Thymus (tissue), 11 donors: Measurements from ENCODE around the gene MAPK4. TPM values are rescaled to one million over a fixed set of nuclear protein-coding genes. Genes with fewer than 3 reads are reported as not detected.

Experiments used
- DNase-seq, 9 donors: peaks; one replicate each; pipeline ENCODE4 v3.0.0-alpha.2; 2013; ENCODE audit warnings: low spot score in 9 of 9, low read depth in 6 of 9, missing footprints in 1 of 9
- H3K27ac ChIP-seq, 2 donors: one replicate each; pipeline ENCODE4 v1.5.1; 2013; ENCODE audit warnings: control low read depth in 1 of 2, low read depth in 1 of 2, low read length in 1 of 2, mild to moderate bottlenecking in 1 of 2, moderate library complexity in 1 of 2
- H3K27me3 ChIP-seq, 2 donors: one replicate each; pipeline ENCODE4 v1.5.1; 2013; ENCODE audit warnings: low read length in 1 of 2; ENCODE audit not compliant: control insufficient read depth in 2 of 2, insufficient read depth in 1 of 2
- H3K36me3 ChIP-seq, 2 donors: one replicate each; pipeline ENCODE4 v1.5.1; 2013; ENCODE audit warnings: low read length in 1 of 2, mild to moderate bottlenecking in 1 of 2, moderate library complexity in 1 of 2; ENCODE audit not compliant: control insufficient read depth in 2 of 2, insufficient read depth in 2 of 2
- H3K4me1 ChIP-seq, 2 donors: one replicate each; pipeline ENCODE4 v1.5.1; 2013; ENCODE audit warnings: low read length in 2 of 2; ENCODE audit not compliant: control insufficient read depth in 2 of 2, insufficient read depth in 2 of 2
- H3K4me3 ChIP-seq, 2 donors: one replicate each; pipeline ENCODE4 v1.5.1; 2013; ENCODE audit warnings: low read length in 2 of 2, control low read depth in 1 of 2, mild to moderate bottlenecking in 1 of 2
- H3K9me3 ChIP-seq, 2 donors: one replicate each; pipeline ENCODE4 v1.5.1; 2013; ENCODE audit warnings: low read length in 1 of 2, mild to moderate bottlenecking in 1 of 2; ENCODE audit not compliant: control insufficient read depth in 2 of 2, insufficient read depth in 1 of 2
- WGBS: extraction: QIAGEN DNeasy Blood & Tissue Kit; methylation state at CpG from one replicate; pipeline ENCODE4 v1.1.7; 2013; 5-methylcytosine and 5-hydroxymethylcytosine counted together
- polyA plus RNA-seq: library from polyadenylated mRNA; stranded (reverse); fragments of 200-250 nt; gene quantifications from one replicate; pipeline ENCODE4 v1.2.3, GENCODE V29; 2013
- total RNA-seq: library from RNA; stranded (reverse); fragments of 120-200 nt; gene quantifications from one replicate; pipeline ENCODE4 v1.2.4, GENCODE V29; 2013
- donor health status: healthy.

MAPK4 gene
- total and polyA plus RNA-seq, 2 donors: 3.1 to 6.9 TPM

DNA sequence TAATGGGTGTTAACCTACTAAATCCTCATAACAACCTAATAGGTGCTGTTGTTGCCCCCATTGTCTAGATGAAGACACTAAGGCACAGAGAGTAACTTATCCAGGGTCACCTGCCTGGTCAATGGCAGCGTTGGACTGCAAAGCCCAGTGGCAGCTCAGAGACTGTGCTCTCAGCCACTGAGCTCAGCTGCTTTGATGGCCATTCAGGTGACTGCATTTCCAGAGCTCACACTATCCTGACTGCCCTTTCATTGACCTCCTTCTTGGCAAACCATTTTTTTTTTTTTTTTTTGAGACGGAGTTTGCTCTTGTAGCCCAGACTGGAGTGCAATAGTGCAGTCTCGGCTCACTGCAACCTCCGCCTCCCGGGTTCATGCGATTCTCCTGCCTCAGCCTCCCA is 115.2 kb downstream of the MAPK4 start:
- H3K4me1 ChIP-seq: peaks cover 0 to 2% of the 10 kb centered on the region in 2 donors
- no peak for DNase-seq

DNA sequence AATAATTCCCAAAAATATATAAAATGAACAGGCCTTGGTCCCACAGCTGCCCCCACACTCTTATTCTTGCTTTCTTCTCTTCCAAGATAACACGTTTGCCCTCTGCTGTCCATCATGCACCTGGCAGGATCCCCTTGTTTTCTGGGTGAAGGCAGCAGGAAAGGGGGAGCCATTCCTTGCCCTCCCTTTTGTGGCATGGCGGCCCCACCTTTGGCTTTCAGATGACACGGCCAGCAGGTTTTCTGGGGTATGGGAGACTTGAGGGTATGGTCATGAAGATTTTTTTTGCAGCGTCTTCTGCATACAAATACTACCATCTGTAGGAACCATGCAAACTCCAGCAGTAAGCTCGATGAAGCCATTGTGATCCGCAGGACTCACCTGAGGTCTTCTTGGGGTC is 118.8 kb downstream of the MAPK4 start:
- Histone ChIP-seq H3K4me3 (no peak overlapping the region), H3K27ac (no peak overlapping the region), H3K27me3 (no peaks in the 10 kb centered on the region), H3K4me1 (peaks cover 0 to 2% of the 10 kb centered on the region in 2 donors), H3K36me3 (no peaks in the 10 kb centered on the region), H3K9me3 (no peaks in the 10 kb centered on the region)
- no peak for DNase-seq
- 95% methylated on average over 6 of the region's 6 CpGs for WGBS

More for the DNA sequence above, 115.2 kb downstream of the MAPK4 start:
- Histone ChIP-seq H3K27ac (no peak overlapping the region), H3K4me3 (no peak overlapping the region), H3K9me3 (no peaks in the 10 kb centered on the region), H3K36me3 (no peaks in the 10 kb centered on the region), H3K27me3 (no peaks in the 10 kb centered on the region)
- 95% methylated on average over 6 of the region's 6 CpGs for WGBS

DNA sequence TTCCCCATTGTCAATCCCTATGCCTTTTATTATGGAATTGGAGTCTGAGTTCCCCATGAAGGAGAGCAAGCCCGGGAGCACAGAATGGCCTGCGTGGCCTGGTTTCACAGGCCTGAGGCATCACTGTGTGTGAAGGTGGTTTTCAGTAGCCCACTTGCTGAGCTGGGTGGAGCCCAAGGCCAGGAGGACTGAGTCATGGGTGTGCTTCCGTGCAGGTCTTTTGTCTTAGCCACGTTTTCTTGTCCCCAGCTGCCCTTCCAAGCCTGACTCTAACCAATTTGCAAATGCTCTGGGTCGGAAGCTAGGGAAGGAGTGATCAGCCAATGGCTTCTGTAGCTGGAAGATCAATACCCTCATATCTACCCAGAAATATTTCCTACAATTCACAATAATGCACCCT is 119.2 kb downstream of the MAPK4 start:
- Histone ChIP-seq H3K4me3 (no peak overlapping the region), H3K36me3 (no peaks in the 10 kb centered on the region), H3K4me1 (peaks cover 0 to 2% of the 10 kb centered on the region in 2 donors), H3K27ac (no peak overlapping the region), H3K9me3 (no peaks in the 10 kb centered on the region), H3K27me3 (no peaks in the 10 kb centered on the region)
- 94% methylated on average over 5 of the region's 5 CpGs for WGBS
- DNase-seq: no peak

DNA sequence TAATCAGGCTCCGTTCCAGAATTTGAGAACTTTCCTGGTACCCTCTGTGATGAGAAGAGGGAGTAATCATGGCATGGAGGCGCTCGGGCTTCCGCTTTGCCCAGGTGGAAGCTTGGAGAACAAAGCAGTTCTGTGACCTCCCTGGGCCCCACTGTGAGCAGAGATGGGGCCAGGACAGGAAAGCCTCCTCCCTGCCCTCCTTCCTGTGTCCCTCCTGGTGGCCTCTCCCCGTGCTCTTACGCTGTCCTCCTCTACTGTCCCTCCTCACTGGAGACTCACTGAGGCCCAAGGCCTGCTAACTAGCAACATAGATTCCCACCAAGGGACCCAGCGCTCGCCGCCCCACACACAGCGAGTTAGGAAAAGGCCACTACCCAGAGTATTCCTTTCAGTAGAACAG is 119.8 kb downstream of the MAPK4 start:
- no peaks in the 10 kb centered on the region for H3K36me3 ChIP-seq
- no peaks in the 10 kb centered on the region for H3K27me3 ChIP-seq
- H3K4me3 ChIP-seq: no peak overlapping the region
- peaks cover 0 to 2% of the 10 kb centered on the region in 2 donors for H3K4me1 ChIP-seq
- no peak overlapping the region for H3K27ac ChIP-seq
- 91% methylated on average over 10 of the region's 10 CpGs for WGBS
- no peak for DNase-seq
- no peaks in the 10 kb centered on the region for H3K9me3 ChIP-seq

DNA sequence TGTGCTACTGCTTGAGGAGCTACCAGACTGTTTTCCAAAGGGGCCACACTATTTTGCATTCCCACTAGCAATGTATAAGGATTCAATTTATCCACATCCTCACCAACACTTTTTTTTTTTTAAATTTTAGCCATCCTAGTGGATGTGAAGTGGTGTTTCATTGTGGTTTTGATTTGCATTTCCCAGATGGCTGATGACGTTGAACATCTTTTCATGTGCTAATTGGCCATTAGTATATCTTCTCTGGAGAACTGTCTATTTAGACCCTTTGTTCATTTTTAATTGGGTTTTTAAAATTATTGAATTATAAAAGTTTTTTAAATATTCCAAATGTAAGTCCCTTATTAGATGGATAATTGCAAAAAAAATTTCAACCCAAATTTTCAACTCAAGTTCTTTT is 121.1 kb downstream of the MAPK4 start:
- WGBS: 94% methylated on average over 1 of the region's 1 CpG
- H3K4me1 ChIP-seq: no peaks in the 10 kb centered on the region
- no peak for DNase-seq
- no peak overlapping the region for H3K4me3 ChIP-seq
- H3K36me3 ChIP-seq: no peaks in the 10 kb centered on the region
- no peaks in the 10 kb centered on the region for H3K9me3 ChIP-seq
- no peaks in the 10 kb centered on the region for H3K27me3 ChIP-seq
- no peak overlapping the region for H3K27ac ChIP-seq

DNA sequence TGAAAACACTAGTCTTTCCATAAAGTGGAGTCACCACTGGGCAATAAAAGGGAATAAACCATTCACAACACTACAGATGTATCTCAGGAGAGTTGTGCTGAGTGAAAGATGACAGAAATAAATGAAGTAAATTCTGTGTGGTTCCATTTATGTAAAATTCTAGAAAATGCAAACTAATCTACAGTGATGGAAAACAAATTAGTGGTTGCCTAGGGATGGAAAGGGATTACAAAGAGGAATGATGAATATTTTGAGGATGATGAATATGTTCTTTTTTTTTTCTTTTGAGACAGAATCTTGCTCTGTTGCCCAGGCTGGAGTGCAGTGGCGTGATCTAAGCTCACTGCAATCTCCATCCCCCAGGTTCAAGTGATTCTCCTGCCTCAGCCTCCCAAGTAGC is 123.0 kb downstream of the MAPK4 start:
- Histone ChIP-seq H3K4me3 (no peak overlapping the region), H3K36me3 (no peaks in the 10 kb centered on the region), H3K9me3 (no peaks in the 10 kb centered on the region), H3K27me3 (no peaks in the 10 kb centered on the region), H3K4me1 (no peaks in the 10 kb centered on the region), H3K27ac (no peak overlapping the region)
- DNase-seq: no peak
- WGBS: 90% methylated on average over 1 of the region's 1 CpG

DNA sequence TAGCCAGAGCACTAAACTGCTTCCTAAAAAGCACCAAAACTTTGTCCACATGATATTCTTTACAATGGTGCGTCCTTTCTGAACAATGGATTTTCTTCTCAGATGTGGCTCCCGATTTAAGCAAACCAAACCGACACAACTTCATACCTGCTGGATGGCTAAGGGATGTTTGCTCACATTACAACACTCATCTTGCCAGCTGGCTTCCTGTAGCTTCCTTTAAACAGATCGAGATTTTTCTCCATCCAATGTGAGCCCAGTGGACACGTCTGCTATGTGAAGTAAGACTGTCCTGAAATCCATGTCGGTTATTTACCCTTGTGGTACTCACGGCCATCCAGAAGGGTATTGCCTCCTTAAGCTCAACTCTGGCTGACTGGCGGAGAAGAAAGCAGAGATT is 126.5 kb downstream of the MAPK4 start:
- DNase-seq: no peak
- Histone ChIP-seq H3K4me3 (no peak overlapping the region), H3K9me3 (no peaks in the 10 kb centered on the region), H3K27ac (no peak overlapping the region), H3K27me3 (no peaks in the 10 kb centered on the region), H3K4me1 (no peaks in the 10 kb centered on the region), H3K36me3 (no peaks in the 10 kb centered on the region)
- 91% methylated on average over 8 of the region's 8 CpGs for WGBS

DNA sequence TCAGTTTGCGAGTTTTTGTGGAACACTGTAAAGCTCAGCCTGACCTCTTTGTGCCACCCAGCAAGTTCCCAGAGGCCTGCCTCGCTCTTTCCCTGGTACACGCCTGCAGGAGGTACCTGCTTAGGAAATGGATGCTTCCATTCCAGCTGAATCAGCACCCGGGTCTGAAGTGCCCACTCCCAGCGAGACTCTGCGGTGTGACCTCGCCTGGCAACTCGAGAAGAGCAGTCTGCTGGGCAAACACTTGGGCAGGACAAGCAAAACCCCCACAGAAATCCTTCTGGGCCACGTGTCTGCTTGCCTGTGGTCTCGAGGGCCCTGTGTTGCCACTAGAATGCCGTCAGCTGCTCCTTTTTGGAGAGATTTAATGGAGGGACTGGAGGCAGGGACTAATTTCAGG is 127.6 kb downstream of the MAPK4 start:
- H3K27me3 ChIP-seq: no peaks in the 10 kb centered on the region
- DNase-seq: no peak
- H3K4me1 ChIP-seq: no peaks in the 10 kb centered on the region
- H3K9me3 ChIP-seq: no peaks in the 10 kb centered on the region
- 86% methylated on average over 11 of the region's 11 CpGs for WGBS
- H3K36me3 ChIP-seq: no peaks in the 10 kb centered on the region
- H3K27ac ChIP-seq: no peak overlapping the region
- H3K4me3 ChIP-seq: no peak overlapping the region

DNA sequence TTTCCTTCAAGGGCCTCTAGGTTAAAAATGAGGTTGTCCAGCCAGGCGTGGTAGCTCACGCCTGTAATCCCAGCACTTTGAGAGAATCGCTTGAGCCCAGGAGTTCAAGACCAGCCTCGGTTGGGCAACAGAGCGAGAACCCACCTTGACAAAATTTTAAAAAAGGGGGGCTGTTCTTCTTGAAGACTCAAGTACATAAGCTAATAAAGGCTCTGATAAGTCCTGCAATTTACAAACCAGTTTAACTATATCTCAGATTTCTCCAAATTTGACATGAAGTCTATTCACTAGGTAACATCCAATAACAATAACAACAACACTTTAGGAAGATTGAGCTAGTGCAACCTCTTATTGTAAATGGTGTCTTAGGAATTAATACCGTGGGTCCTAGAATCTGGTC is 129.7 kb downstream of the MAPK4 start:
- Histone ChIP-seq H3K36me3 (no peaks in the 10 kb centered on the region), H3K27me3 (no peaks in the 10 kb centered on the region), H3K27ac (no peak overlapping the region), H3K9me3 (no peaks in the 10 kb centered on the region), H3K4me3 (no peak overlapping the region), H3K4me1 (no peaks in the 10 kb centered on the region)
- DNase-seq: no peak
- 97% methylated on average over 6 of the region's 6 CpGs for WGBS

DNA sequence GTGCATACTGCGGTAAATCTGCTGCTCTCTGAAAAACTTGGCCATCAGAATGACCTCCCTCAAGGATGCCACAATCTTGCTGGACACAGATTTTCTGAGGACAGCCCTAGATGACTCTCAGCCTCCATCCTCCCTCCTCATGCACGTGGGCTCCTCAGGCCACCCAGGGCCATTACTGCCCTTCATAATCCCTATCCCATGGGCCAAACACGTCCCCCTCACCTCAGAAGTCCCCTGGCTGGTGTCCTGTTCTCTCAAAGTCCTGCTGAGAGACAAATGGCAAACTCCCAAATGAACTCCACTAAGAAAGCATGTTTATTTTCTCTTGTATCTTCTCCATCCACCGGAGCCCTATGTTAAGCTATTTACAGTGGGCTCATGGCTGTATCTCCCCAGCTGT is 134.3 kb downstream of the MAPK4 start:
- no peak for DNase-seq
- H3K9me3 ChIP-seq: no peaks in the 10 kb centered on the region
- H3K36me3 ChIP-seq: no peaks in the 10 kb centered on the region
- H3K27ac ChIP-seq: no peak overlapping the region
- H3K27me3 ChIP-seq: no peaks in the 10 kb centered on the region
- H3K4me3 ChIP-seq: no peak overlapping the region
- 77% methylated on average over 4 of the region's 4 CpGs for WGBS
- no peaks in the 10 kb centered on the region for H3K4me1 ChIP-seq
